HG02981 (cell line): ENCODE data around the gene METTL24.
"Not testable (repeated sequence)": the region's sequence is repeated elsewhere in the genome, so short reads cannot be mapped to it uniquely, and the experiment has no call there.

Source experiments
- ATAC-seq: cut with Tn5 transposase; IDR thresholded peaks from one replicate; pipeline ENCODE4 v1.9.1; 2021; ENCODE audit warnings: mild to moderate bottlenecking, moderate library complexity; ENCODE audit not compliant: unreplicated experiment

Gene METTL24

DNA sequence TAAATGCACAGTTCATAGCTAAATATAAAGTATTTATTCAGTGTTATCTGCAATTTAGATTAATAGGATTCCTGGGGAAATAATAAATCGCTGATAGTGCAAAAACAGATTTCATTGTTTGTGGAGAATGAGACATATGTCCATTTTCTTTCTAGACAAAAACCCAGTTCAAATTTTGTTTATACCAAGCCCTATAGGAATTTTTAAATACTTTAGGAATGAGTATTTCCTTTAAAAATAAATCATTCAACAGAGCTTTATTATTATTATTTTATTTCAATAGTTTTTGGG lies 86.5 kb downstream of the METTL24 start:
- ATAC-seq, result no peak

DNA sequence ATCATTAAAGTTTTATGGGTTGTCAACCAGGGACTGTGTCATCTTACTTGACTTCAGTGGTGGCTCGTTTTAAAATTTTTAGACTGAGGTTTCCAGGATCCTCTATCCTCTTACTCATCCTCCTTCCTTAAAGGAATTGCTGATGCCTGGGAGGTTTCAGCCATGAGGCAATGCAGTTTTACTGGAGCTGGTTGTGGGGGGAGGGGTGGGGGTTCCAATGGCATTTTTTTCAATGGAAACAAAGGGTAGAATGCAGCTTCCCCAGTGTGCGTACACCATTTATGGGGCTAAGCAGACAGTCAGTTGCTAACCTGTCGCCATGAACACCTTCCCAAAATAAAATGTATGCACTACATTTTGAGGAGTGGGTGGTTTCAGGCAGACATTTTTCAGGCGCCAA lies 88.0 kb downstream of the METTL24 start:
- no peak for ATAC-seq

DNA sequence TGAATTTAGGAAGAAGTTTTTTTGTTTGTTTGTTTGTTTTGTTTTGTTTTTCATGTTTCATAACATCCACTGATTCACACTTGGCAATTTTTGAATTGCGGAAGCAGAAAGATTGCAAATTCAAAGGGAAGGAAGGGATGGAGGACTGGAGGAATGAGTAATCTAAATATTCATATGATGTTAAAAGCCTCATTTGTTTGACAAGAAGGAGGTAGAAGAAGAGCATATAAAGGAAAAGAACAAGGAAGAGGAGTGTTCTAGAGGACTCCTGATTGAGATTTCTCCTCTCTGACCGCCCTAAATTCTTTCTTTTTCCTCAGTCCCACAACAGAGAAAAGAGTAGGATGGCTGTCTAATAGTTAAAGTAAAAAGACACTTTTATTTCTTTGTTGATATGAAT lies 88.5 kb downstream of the METTL24 start:
- no peak for ATAC-seq

DNA sequence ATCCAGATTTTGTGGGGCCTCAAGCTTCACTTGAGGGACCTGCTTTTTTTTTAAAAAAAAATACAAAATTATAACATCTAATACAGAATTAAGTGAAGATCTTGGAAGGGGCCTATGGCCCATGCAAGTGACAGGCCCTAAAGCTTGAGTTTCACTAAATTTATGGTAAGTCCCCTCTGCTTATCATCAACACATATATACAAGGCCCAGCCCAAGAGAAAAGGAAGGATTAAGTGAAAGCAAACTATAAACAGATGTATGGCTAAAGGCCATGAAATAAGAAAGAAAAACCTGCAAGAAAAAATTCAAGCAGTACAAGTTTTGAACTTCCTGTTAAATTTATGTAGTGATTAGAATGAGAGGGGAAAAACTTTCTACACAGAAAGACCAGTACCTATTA lies 91.2 kb downstream of the METTL24 start:
- no peak for ATAC-seq

DNA sequence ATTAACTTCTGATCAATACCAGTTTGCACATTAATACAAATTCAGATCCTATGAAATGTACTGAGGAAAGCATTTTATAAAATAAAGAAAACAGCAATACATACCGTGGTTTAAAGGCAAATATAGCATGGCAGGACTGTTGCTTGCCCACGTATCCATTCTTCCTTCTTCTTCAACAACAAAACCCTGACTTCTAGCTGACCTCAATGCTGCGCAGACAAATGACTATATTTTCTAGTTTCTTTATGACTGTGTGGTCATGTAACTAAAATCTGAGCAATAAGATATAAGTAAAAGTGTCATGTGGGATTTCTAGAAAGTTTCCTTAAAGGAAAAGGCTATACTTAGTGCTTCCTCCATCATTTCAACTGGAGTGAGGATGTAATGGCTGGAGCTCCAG lies 92.9 kb downstream of the METTL24 start:
- ATAC-seq, result no peak

DNA sequence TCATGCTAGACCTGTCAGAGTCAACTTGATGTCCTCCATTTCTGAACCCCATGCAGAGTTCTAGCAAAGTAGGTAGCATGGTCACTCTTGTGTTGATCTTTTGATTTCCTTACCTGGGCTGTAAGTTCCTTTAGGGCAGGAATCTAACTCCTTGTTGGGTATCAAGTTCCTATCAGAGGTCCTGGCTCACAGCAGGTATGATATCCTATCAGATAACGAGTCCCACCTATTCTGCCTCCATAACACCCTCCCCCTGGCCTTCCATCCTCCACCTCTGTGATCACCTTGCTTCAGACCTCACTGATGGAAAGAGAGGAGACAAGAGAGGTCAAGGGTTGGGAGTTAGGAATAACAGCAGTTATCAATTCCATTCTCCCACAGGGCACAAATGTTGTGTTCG lies 101.8 kb downstream of the METTL24 start:
- no peak for ATAC-seq

DNA sequence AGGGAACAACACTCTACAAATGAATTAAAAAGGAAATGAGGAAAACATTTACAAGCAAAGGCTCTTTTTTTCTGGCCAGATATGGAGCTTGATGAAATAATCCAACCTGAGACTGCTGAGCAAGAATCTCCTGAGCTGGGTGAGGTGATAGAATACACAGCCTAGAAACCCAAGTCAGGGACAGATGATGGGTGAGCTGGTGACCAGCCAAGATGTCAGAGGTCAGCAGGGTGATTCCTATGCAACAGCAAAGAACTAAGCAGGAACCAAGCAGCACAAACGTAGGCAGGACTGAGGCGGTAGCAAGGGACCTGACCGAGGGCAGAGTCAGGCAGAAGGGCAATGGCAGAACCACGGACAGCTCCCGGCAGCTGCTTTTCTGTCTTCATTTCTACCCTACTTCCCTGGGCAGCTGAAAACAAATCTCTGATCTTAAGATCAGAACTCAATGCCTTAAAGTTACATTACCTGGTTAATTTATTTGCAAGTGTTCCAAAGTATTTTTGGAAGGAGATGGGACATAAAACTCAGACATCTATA lies 102.9 kb downstream of the METTL24 start:
- no peak for ATAC-seq

DNA sequence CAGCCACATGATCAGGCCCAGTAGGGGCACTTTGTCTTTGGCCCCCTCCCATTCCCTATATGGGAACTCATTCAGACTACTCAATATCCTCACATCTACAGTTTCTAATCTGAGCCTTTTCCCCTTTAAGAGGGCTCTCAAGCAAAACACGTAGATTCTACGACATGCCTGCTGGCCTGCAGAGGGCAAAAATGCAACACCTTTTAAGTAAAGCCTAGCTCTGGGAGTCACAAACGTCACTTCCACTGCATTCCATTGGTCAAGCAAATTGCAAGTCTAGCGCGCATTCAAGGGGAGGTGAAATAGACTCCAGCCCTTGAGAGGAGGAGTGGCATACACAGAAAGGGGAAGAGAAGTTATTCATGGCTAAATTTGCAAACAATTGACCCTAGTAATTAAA lies 107.3 kb downstream of the METTL24 start:
- no peak for ATAC-seq

DNA sequence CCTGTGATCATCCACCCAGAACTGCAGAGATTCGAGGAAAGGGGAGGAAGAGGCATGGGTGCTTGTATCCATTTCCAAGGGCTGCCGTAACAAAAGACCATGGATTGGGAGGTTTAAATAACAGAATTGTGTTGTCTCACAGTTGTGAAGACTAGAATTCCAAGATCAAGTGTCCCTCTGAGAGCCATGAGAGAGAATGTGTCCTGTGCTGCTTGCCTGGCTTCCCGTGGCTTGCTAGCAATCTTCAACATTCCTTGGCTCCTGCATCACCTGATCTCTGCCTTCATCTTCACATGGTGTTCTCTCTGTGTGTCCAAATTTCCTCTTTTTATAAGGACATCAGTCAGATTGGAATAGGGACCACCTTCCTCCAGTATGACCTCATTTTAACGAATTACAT lies 108.1 kb downstream of the METTL24 start:
- no peak for ATAC-seq

DNA sequence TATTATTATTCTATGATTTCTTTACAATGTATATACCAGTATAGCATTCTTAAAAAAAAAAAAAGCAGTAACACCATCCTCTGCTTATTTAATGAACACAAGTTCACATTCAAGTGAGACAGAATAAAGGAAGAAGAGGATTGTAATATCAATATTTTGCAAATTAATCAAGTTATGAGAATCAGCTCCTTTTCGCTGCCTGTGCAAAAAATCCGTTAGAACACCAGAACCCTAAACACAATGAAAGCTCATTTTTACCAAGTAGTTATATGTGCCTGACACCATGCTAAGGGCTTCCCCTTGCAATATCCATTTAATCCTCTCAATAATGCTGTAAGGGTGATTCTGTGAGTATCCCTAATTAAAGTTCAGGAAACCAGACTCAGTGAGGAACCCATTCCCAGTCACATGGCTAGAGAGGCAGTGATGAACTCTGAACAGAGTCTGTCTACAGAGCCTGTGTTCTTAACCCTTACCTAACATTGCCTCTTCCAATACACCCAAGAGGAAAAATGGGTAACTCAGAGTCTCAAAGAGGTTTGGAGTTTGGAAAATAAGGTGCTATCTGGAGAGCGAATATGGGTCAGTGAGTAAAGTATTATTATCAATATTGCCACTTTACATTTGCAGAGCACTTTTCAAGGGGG lies 111.1 kb downstream of the METTL24 start:
- no peak for ATAC-seq

DNA sequence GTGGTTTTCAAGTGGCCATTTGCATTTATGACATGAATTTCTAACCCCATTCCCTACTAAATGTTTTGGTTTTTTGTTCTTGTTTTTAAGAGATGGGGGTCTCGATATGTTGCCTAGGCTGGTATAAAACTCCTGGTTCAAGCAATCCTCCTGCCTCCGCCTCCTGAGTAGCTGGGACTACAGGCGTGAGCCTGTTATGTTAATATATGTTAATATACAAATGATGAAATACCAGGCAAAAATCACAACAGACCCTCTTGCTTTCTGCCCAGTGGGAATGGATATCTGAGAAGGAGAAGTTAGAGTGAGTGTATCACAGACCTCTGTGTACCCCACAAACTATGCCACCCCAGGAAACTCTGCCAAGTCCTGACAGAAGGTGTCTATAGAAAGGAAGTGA lies 111.8 kb downstream of the METTL24 start:
- ATAC-seq, result no peak

DNA sequence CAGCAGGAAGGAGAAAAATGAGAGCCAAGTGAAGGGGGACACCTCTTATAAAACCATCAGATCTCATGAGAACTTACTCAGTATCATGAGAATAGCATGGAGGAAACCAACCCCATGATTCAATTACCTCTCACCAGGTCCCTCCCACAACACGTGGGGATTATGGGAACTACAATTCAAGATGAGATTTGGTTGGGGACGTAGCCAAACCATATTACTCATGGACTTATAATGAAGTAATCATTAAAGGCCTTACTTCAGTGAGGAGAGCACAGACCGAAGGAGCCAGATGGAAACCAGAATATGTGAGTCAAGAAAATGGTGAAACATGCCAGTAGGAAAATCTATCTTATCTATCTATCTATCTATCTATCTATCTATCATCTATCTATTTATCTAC lies 113.5 kb downstream of the METTL24 start:
- not testable (repeated sequence) for ATAC-seq

DNA sequence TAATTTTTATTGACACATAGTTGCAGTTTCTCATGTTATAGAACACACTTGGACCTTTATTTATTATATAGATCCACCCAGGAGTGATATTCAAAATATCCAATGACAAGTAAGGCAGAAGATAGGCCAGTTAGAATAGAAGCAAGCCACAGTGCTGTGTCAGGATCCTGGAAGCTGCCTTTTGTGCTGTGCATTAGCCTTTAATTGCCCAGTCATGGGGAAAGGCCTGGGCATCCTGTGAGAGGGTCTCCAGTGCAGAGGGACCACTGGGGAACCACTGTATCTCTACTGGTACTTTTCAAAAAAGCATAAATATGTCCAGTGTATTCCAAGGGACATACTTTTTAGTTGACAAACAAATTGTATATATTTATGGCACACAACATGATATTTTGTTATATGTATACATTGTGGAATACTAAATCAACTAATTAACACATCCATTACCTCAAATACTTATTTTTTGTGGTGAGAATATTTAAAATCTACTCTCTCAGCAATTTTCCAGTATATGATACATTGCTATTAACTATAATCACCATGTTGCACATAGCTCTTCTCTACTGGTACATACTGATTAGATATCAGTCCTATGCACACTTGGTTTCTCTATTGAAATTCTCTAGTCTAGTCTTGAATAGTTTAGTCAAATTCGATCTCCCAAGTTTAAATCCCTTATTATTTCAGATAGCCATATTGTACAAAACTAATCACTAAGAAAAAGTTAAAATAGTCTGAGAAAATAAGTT lies 118.4 kb downstream of the METTL24 start:
- ATAC-seq, result no peak

DNA sequence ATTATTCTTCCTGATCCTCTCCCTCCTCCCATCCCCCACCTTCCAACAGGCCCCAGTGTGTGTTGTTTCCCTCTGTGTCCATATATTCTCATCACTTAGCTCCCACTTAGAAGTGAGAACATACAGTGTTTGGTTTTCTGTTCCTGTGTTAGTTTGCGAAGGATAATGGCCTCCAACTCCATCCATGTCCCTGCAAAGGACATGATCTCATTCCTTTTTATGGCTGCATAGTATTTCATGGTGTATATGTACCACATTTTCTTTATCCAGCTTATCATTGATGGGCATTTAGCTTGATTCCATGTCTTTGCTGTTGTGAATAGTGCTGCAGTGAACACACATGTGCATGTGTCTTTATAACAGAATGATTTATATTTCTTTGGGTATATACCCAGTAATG lies 122.1 kb downstream of the METTL24 start:
- ATAC-seq, result not testable (repeated sequence)

DNA sequence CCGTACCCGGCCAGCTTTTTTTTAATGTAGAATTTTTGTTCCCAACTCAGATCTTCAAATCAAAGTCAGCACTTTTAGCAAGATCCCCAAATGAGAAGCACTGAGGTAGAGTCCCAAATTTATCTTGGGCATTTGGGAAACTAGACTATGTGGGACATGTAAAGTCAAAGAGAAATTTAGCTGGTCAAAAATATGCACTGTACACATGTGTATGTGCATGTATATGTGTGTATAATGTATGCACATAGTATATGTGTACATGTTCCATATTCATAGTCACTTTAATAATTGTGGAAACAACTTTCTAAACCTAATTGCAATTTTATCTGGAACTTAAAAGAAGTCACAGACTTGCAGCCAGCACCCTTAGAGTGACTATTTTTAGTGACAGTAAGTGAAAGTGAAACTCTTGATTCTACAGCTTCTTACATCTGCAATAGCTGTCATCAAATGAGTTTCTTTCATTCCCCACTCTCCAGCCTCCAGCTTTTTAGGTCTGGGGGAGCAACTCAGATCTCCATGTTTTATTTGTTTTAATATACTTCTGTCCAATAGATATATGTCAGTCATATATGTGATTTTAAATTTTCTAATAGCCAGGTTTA lies 124.3 kb downstream of the METTL24 start:
- peak; percentile 98 for ATAC-seq

DNA sequence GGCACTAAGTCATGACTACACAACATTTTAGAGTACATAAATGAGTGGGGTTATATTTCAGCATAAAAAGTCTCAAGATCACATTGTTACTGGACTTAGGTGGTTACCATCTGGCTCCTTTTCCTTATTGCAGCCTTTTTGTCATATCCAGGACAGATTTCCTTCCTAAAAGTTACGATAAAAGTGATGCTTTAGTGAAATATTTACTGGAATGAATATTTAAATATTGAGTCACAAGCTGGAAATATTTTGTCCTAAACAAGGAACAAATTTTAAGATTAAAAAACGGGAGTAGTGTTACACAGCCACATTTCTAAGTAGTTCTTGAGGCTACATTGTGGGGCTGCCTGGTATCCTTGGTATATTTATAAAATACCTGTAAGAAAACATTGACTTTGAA lies 125.7 kb downstream of the METTL24 start:
- no peak for ATAC-seq

DNA sequence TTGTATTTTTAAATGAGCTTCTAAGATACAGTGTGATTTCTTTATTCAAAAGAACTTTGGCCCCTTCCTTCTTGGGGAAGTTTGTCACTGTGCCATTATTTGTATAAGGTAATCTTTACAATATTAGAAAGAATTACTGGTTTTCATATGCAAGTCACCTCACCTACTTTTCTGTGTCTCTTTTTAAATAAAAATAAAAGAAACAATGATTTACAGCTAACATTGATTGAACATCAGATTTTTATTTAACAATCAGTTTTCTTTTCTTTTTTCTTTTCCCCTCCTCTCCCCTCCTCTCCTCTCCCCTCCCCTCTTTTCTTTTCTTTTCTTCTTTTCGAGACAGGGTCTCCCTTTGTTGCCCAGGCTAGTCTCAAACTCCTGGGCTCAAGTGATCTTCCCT lies 131.9 kb downstream of the METTL24 start:
- ATAC-seq, result no peak

DNA sequence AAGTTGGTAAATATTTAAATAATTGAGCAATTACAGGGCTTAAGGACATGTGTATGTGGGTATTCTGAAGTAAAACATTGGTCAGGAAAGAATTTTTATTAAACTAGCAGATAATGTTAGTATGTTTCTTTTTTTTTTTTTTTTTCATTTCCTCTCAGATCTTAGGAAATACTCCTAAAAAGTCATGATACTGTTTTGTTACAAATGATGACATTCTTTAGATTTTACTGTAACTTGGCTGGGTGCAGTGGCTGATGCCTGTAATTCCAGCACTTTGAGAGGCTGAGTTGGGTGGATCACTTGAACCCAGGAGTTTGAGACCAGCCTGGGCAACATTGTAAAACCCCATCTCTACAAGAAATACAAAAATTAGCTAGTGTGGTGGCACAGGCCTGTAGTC lies 136.4 kb downstream of the METTL24 start:
- ATAC-seq, result no peak

DNA sequence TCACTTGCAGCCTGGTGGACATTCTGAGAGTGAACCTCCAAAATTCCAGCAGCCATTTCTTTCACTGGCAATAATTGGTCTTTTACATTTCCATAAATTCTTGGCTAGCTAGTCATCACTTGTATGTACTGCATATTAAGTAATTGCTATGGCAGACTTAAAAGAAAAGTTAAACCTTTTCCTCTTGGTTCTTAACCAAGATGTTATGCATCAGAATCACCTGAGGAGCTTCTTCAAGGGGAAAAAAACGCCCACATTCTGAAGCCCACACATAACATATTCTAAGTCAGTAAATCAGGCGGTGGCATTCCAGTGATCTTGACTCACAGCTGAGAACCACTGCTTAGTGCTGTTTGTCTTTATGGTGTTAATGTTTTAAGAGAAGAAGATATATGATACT lies 140.9 kb downstream of the METTL24 start:
- ATAC-seq, result no peak

DNA sequence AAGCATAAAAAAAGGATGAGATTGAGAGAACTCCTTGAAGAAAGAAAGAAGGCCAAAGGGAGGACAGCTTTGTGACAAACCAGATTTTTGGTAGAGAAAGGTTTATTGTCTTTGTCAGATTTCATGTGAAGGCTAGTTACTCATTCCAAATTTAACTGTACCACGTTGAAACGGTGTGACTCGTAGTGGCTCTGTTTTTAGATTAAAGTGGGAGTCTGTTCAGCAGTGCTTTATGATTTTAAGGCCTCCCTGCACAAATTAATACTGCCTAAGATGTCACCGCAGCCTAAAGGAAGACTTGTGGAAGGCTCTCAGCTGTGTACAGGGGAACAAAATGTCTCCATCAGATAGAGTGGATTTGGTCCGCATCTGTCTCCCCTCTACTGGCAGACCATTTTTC lies 142.0 kb downstream of the METTL24 start:
- no peak for ATAC-seq

DNA sequence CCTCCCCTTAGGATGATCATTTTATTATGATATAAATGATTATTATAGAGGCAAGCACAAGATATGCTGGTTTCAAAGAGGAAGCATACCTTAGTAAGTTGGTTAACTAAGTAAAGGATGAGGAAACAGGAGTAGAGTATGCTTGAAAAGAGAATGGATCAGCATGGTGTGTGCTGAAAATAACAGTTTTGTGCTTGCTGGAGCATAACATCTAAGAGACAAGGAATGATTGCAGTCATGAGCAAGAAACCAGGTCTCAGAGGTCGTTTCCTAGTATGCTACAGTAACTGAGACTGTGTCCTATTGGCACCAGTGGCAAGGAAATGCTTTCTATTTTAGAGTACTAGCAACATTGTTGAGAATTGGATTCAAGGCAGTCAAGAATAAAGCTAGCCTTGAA lies 143.8 kb downstream of the METTL24 start:
- ATAC-seq, result no peak

DNA sequence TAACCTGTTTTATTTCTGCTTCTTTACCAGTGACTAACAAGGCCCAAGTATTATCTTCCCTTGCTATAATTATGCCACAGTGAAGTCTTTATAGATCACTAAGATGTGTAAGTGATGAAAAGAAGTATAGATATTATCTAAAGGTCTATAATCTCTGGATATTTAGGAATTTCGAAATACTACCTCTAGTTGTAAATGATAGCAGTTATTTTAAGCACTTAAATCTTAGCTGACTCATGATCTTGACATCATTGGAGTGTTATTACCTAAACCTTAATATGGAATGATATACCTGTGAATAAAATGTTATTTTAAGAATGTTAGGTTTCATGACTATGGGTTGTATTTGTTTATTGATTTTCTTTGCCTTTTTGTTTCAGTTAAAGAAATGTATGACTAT lies 146.4 kb downstream of the METTL24 start:
- ATAC-seq, result no peak
